Measurements from ENCODE around the gene SPACDR.
"Not testable (repeated sequence)": the region's sequence is repeated elsewhere in the genome, so short reads cannot be mapped to it uniquely, and the experiment has no call there.

SPACDR gene

GRCh38 chr7:100455206-100455605, 8.9 kb downstream of the SPACDR start:
- Histone ChIP-seq H3K4me3 (ENCODE audit: low read length) (no peak overlapping the region), H3K9me3 (ENCODE audit: control insufficient read depth, low read depth, low read length) (no peaks in the 10 kb centered on the region), H3K9ac (ENCODE audit: low read length) (no peak overlapping the region), H3K36me3 (ENCODE audit: control insufficient read depth, low read depth, low read length) (no peaks in the 10 kb centered on the region), H3K27me3 (ENCODE audit: control insufficient read depth, insufficient read depth, low read length) (no peaks in the 10 kb centered on the region), H3K27ac (ENCODE audit: low read length) (no peak overlapping the region), H3K4me1 (ENCODE audit: control insufficient read depth, low read depth, low read length) (no peaks in the 10 kb centered on the region)

- not testable (repeated sequence) for H3K4me3 ChIP-seq (ENCODE audit: low read length); H3K27me3 ChIP-seq (ENCODE audit: control insufficient read depth, insufficient read depth, low read length); H3K4me1 ChIP-seq (ENCODE audit: control insufficient read depth, low read depth, low read length); H3K9me3 ChIP-seq (ENCODE audit: control insufficient read depth, low read depth, low read length); H3K27ac ChIP-seq (ENCODE audit: low read length); H3K9ac ChIP-seq (ENCODE audit: low read length); H3K36me3 ChIP-seq (ENCODE audit: control insufficient read depth, low read depth, low read length)
These were observed 10.2 kb downstream of the SPACDR start for GRCh38 chr7:100453854-100454253.

- H3K9me3 ChIP-seq (ENCODE audit: control insufficient read depth, low read depth, low read length), result no peaks in the 10 kb centered on the region
- no peak overlapping the region for H3K9ac ChIP-seq (ENCODE audit: low read length)
- H3K4me3 ChIP-seq (ENCODE audit: low read length), result no peak overlapping the region
- H3K27ac ChIP-seq (ENCODE audit: low read length), result no peak overlapping the region
- H3K4me1 ChIP-seq (ENCODE audit: control insufficient read depth, low read depth, low read length), result no peaks in the 10 kb centered on the region
- H3K36me3 ChIP-seq (ENCODE audit: control insufficient read depth, low read depth, low read length), result no peaks in the 10 kb centered on the region
- no peaks in the 10 kb centered on the region for H3K27me3 ChIP-seq (ENCODE audit: control insufficient read depth, insufficient read depth, low read length)
These were observed 11.5 kb downstream of the SPACDR start for GRCh38 chr7:100452513-100452912.

GRCh38 chr7:100449190-100449795, 14.8 kb downstream of the SPACDR start:
- Histone ChIP-seq H3K4me3 (ENCODE audit: low read length) (no peak overlapping the region), H3K36me3 (ENCODE audit: control insufficient read depth, low read depth, low read length) (no peaks in the 10 kb centered on the region), H3K27ac (ENCODE audit: low read length) (no peak overlapping the region), H3K27me3 (ENCODE audit: control insufficient read depth, insufficient read depth, low read length) (no peaks in the 10 kb centered on the region), H3K4me1 (ENCODE audit: control insufficient read depth, low read depth, low read length) (peaks cover 3% of the 10 kb centered on the region), H3K9me3 (ENCODE audit: control insufficient read depth, low read depth, low read length) (no peaks in the 10 kb centered on the region), H3K9ac (ENCODE audit: low read length) (no peak overlapping the region)

- H3K4me1 ChIP-seq (ENCODE audit: control insufficient read depth, low read depth, low read length); H3K9ac ChIP-seq (ENCODE audit: low read length): not testable (repeated sequence)
These were observed 16.7 kb downstream of the SPACDR start for GRCh38 chr7:100447363-100447762.

GRCh38 chr7:100446040-100446439, 18.0 kb downstream of the SPACDR start:
- Histone ChIP-seq H3K27me3 (ENCODE audit: control insufficient read depth, insufficient read depth, low read length) (no peaks in the 10 kb centered on the region), H3K9ac (ENCODE audit: low read length) (no peak overlapping the region), H3K27ac (ENCODE audit: low read length) (no peak overlapping the region)

More at GRCh38 chr7:100447363-100447762, 16.7 kb downstream of the SPACDR start:
- not testable (repeated sequence) for H3K36me3 ChIP-seq (ENCODE audit: control insufficient read depth, low read depth, low read length); H3K9me3 ChIP-seq (ENCODE audit: control insufficient read depth, low read depth, low read length); H3K4me3 ChIP-seq (ENCODE audit: low read length); H3K27me3 ChIP-seq (ENCODE audit: control insufficient read depth, insufficient read depth, low read length); H3K27ac ChIP-seq (ENCODE audit: low read length)

GRCh38 chr7:100444311-100445278, 19.5 kb downstream of the SPACDR start:
- Histone ChIP-seq H3K9me3 (ENCODE audit: control insufficient read depth, low read depth, low read length) (no peaks in the 10 kb centered on the region), H3K27ac (ENCODE audit: low read length) (no peak overlapping the region), H3K36me3 (ENCODE audit: control insufficient read depth, low read depth, low read length) (no peaks in the 10 kb centered on the region), H3K4me1 (ENCODE audit: control insufficient read depth, low read depth, low read length) (peaks cover 3% of the 10 kb centered on the region), H3K27me3 (ENCODE audit: control insufficient read depth, insufficient read depth, low read length) (no peaks in the 10 kb centered on the region), H3K4me3 (ENCODE audit: low read length) (no peak overlapping the region), H3K9ac (ENCODE audit: low read length) (no peak overlapping the region)

More at GRCh38 chr7:100446040-100446439, 18.0 kb downstream of the SPACDR start:
- no peaks in the 10 kb centered on the region for H3K36me3 ChIP-seq (ENCODE audit: control insufficient read depth, low read depth, low read length)
- H3K9me3 ChIP-seq (ENCODE audit: control insufficient read depth, low read depth, low read length), result no peaks in the 10 kb centered on the region
- H3K4me1 ChIP-seq (ENCODE audit: control insufficient read depth, low read depth, low read length), result peaks cover 3% of the 10 kb centered on the region
- no peak overlapping the region for H3K4me3 ChIP-seq (ENCODE audit: low read length)

- Histone ChIP-seq H3K9me3 (ENCODE audit: control insufficient read depth, low read depth, low read length) (no peaks in the 10 kb centered on the region), H3K4me1 (ENCODE audit: control insufficient read depth, low read depth, low read length) (peaks cover 3% of the 10 kb centered on the region), H3K9ac (ENCODE audit: low read length) (no peak overlapping the region), H3K27ac (ENCODE audit: low read length) (no peak overlapping the region), H3K4me3 (ENCODE audit: low read length) (no peak overlapping the region), H3K36me3 (ENCODE audit: control insufficient read depth, low read depth, low read length) (no peaks in the 10 kb centered on the region), H3K27me3 (ENCODE audit: control insufficient read depth, insufficient read depth, low read length) (no peaks in the 10 kb centered on the region)
These were observed 20.8 kb downstream of the SPACDR start for GRCh38 chr7:100443096-100443840.

GRCh38 chr7:100441641-100442535, 22.2 kb downstream of the SPACDR start:
- Histone ChIP-seq H3K9me3 (ENCODE audit: control insufficient read depth, low read depth, low read length) (no peaks in the 10 kb centered on the region), H3K27ac (ENCODE audit: low read length) (no peak overlapping the region), H3K4me1 (ENCODE audit: control insufficient read depth, low read depth, low read length) (peaks cover 3% of the 10 kb centered on the region), H3K4me3 (ENCODE audit: low read length) (no peak overlapping the region), H3K27me3 (ENCODE audit: control insufficient read depth, insufficient read depth, low read length) (no peaks in the 10 kb centered on the region), H3K9ac (ENCODE audit: low read length) (no peak overlapping the region), H3K36me3 (ENCODE audit: control insufficient read depth, low read depth, low read length) (no peaks in the 10 kb centered on the region)

- not testable (repeated sequence) for H3K9me3 ChIP-seq (ENCODE audit: control insufficient read depth, low read depth, low read length); H3K36me3 ChIP-seq (ENCODE audit: control insufficient read depth, low read depth, low read length); H3K4me1 ChIP-seq (ENCODE audit: control insufficient read depth, low read depth, low read length); H3K4me3 ChIP-seq (ENCODE audit: low read length); H3K27me3 ChIP-seq (ENCODE audit: control insufficient read depth, insufficient read depth, low read length); H3K9ac ChIP-seq (ENCODE audit: low read length); H3K27ac ChIP-seq (ENCODE audit: low read length)
These were observed 24.8 kb downstream of the SPACDR start for GRCh38 chr7:100439244-100439643.

GRCh38 chr7:100438731-100439130, 25.3 kb downstream of the SPACDR start:
- H3K4me3 ChIP-seq (ENCODE audit: low read length); H3K4me1 ChIP-seq (ENCODE audit: control insufficient read depth, low read depth, low read length); H3K9ac ChIP-seq (ENCODE audit: low read length); H3K9me3 ChIP-seq (ENCODE audit: control insufficient read depth, low read depth, low read length); H3K27ac ChIP-seq (ENCODE audit: low read length); H3K27me3 ChIP-seq (ENCODE audit: control insufficient read depth, insufficient read depth, low read length): not testable (repeated sequence)
- peaks cover 13% of the 10 kb centered on the region for H3K36me3 ChIP-seq (ENCODE audit: control insufficient read depth, low read depth, low read length)

Data from iPS-18a (cell line).